HS-5 (cell line): ENCODE results near the gene PAK6.
A peak's percentile ranks its signal among the peaks of the same experiment; 100 is the strongest.

ENCODE experiments used
- DNase-seq: peaks from one replicate; pipeline ENCODE4 v3.0.0-alpha.2; 2012; ENCODE audit warnings: low read depth

The PAK6 gene

DNA sequence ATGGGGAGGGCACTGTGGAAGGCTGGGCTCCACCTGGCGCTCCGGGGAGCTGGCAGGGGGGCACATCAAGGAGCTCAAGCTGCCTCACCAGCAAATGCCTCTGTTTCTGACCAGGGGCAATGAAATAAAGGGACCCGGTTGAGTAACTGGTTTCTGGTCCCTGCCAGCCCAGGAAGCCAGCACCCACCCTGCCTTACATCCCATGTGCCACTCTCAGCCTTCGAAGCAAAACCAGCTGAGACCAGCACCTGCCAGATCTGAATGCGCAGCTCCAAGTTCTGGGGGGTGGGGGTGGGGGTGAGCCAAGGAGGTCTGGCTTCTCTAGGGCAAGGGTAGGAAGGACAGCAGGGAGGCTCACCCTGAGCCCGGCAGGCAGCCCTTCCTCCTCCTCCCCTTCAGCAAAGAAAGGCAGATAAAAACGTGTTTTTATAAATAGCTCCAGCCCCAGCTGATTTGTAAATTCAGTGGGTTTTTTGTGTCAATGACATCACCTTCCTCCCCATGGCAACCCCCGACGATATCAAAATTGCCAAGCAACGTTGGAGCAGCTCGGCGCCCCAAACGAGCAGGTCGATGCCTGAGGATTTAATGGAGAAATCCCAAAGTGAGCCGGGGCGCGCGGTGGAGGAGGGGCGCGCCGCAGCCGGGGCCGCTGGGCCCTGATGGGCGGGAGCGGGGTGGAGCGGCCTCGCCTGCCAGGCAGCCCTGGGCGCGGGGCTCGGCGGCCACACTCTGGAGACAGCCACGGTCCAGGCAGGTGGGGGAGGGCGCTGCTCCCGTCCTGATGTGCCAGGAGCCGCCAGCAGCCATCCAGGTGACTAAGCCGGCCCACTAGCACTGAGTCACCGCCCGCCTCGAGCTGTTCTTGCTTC lies at the start of gene PAK6:
TSS of gene PAK6 (plus strand) at position 532 of the 872 bp plus-strand sequence. CDS start 25,723 bp downstream, outside the sequence.
- DNase-seq, result peak; percentile 18

DNA sequence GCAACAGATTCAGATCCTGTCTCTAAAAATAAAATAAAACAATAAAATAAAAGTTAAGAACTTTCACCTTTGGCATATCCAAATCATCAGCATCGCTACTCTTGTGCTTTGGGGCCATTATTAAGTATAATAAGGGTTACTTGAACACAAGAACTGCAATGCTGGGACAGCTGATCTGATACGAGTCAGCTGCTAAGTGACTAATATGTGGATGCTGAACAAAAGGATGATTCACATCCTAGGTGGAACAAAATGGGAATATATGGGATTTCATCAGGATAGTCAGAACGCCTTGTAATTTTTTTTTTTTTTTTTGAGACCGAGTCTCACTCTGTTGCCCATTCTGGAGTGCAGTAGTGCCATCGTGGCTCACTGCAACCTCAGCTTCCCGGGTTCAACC lies 48.3 kb upstream of the PAK6 start:
- DNase-seq, result peak; percentile 72

DNA sequence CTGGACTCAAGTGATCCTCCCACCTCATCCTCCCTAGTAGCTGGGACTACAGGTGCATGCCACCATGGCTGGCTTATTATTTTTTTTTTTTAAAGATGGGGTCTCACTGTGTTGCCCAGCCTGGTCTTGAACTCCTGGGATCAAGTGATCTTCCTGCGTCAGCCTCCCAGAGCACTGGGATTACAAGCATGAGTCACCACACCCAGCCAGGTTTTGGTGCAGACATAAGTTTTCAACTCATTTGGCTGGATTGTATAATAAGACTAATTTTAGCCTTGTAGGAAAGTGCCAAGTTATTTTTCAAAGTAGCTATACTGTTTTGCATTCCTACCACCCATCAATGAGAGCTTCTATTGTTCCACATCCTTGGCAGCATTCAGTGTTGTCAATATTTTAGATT lies 45.9 kb upstream of the PAK6 start:
- no peak for DNase-seq

DNA sequence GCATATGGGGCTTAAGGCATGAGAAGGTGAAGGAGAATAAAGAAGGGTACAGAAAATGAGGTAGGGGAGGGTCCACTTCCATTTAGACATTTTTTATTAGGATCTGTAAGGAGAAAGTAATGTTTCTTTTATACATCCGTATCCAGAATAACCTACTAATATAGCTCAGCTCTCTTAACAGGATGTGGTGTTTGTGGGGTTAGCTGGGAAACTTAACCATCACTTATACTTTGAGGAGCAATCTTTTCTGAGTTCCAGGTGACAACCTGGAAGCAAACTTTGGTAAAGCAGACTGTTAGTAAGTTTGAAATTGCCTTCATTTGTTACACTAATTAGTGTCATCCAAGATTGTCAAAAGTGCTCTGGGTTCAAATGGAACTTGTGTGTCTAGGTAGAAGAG lies 41.4 kb upstream of the PAK6 start:
- DNase-seq, result no peak

DNA sequence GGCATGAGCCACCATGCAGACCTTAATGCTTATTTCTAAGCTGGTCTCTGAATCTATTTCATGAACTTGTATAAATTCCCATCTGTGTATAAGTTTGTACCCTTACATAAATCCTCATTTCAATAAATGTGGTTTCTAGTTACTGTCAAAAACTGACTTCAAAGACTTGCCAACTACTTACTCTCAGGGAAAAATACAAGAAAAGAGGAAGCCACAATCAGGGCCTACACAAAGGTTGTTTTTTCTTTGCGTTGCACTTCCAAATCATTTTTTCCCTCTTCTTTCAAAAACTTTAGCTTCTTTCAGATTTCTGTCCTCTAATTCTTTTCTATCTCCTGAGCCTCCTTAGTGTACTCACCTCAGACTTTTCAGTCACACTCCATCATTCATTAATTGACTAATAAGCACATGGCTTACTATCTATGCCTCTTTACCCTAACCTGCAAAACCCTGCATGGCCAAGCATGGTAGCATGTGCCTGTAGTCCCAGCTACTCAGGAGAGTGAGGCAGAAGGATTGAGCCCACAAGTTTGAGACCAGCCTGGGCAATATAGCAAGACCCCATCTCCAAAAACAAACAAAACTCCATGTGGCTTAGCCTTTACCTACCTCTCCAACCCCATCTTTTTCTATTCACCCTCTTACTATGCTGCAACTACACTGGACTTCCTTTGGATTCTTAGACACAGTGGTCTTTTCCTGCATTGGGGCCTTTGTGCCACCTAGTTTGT lies 40.3 kb upstream of the PAK6 start:
- no peak for DNase-seq

DNA sequence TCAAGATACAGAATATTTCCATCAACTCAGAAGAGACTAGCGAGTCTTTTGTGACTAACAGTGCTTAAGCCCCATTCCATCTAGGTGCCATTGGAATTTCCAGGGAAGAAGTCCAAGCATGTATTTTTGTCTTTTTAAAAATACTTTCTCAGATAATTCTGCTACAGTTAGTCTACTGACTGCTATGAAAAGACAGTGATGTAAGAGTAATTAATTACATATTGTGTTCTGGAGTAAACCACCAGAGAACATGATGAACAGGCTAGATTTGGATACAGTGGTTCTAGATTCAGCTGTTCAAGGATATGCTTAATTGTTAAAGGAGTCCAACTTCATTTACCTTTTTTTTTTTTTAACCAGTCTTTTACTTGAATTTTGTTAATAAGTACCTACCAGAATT lies 34.8 kb upstream of the PAK6 start:
- DNase-seq, result no peak

DNA sequence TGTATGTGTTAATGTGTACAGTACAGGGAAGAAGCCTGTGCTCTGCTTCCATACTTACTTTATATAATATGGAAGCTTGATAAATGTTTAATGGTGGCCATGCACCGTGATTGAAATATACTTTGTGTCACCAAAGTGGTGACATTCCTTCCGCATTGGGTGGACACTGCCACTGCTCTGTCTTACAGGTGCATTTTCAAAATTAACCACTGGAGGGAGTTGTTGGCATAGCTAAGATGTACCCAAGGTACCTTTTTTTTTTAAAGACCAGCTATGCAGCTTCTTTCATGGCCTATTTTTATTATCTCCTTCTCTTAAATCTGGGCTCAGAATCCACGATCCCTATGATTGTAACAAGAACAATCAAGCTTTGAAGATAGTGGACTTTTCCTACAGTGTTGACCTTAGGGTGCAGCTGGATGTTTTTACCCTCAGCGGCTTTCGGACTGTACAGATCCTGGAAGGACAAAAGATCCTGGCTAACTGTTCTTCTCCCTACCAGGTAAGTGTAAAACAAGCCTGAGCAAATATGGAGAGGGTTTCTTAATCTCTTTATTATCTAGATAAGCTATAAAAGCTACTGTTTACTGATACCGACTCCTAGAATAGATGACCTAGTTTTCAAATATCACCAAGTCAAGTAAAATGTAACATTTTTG lies 21.6 kb upstream of the PAK6 start:
- DNase-seq, result peak; percentile 20

DNA sequence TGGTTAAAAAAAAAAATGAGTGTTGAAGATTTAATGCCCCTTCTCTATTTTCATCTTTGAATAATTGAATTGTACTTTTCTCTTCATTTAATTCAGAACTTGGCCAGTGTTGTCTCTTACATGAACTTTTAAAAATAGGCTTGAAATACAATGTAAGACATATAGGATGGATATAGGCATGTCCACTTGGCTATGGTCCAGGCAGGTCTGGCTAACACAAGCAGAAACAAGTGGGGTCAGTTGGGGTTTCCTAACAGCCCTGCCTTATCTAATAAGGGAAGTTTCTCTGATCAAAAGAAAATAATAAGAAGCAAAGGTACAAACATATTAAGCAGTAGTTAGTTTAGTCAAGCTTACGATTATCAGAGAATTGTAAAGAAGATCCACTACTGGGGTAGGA lies 19.1 kb upstream of the PAK6 start:
- DNase-seq, result no peak

DNA sequence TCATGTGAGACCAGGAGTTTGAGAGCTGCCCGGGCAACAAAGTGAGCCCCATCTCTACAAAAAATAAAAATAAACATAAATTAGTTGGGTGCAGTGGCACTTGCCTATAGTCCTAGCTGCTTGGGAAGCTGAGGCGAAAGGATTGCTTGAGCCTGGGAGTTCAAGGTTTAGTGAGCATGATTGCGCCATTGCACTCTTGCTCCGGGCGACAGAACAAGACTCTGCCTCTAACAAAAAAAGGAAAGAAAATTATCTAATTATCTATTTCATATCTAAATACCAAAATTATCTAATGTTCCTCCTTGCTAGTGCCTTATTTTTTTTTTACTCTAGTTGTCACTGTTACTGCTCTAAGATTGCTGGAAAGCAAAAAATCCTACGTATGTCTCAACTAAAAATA lies 16.7 kb upstream of the PAK6 start:
- DNase-seq, result no peak

DNA sequence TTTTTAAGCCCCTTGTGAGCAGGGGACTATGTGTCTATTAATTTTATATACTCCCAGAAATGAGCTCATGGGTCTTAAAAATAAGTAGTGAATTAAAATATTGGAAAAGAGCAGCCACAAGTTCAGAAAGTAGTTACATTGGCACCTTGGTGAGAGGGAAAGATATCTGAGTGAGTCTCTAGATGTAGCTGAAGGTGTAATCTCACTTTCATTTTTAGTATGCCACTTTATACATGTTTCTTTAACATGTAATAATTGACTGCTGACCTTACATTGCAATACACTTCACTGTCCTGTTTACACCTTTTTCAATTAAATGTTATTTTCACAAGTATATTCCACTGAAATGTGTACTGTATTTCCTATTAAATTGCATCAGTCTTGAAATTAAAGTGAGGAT lies 12.1 kb upstream of the PAK6 start:
- DNase-seq, result no peak

DNA sequence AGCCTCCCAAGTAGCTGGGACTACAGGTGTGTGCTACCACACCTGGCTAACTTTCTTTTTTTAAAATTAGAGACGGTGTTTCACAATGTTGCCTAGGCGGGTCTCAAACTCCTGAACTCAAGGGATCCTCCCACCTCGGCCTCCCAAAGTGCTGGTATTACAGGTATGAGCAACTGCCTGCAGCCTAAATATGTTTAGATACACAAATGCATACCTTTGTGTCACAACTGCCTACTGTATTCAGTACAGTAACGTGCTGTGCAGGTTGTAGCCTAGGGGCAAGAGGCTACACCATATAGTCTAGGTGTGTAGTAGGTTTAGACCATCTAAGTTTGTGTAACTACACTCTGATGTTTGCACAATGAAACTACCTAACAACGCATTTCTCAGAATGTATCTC lies 9.5 kb upstream of the PAK6 start:
- no peak for DNase-seq

DNA sequence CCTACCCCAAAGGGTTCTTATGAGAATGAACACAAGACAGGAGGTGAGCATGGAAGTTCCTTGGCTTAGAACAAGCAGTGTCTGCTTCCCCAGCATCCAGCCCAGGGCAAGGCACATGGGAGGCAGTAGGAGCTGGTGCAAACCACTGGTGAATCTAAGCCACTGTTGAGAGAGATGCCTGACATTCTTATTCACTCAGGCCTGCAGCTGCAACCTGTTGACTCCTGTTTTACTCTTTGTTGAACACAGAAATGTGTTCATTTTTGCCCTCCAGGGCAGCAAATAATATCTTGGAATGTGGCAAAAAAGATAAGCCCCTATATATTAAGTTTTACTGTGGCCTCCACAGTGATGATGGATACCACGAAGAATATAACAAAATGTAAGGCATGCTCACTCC lies 8.9 kb upstream of the PAK6 start:
- no peak for DNase-seq

DNA sequence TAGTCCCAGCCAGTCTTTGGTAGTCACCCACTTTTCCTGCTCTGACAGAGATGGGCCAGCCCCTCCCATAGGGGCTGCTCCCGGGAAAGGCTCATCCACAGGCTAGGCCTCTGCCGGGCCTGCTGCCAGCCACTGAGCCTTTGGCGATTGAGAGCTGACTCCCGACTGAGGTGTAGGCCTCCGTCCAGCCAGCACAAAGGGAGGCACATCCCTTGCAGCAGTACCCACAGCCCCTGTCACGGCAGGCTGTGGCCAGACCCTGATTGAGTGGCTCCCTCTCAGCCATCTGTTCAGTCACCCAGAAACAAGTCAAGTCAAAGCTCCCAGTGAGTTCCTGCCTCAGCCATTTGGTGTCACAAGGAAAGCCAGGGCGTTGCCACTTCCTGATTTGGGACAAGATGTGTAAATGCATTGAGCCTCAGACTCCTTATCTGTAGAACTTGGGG lies 6.2 kb upstream of the PAK6 start:
- no peak for DNase-seq

DNA sequence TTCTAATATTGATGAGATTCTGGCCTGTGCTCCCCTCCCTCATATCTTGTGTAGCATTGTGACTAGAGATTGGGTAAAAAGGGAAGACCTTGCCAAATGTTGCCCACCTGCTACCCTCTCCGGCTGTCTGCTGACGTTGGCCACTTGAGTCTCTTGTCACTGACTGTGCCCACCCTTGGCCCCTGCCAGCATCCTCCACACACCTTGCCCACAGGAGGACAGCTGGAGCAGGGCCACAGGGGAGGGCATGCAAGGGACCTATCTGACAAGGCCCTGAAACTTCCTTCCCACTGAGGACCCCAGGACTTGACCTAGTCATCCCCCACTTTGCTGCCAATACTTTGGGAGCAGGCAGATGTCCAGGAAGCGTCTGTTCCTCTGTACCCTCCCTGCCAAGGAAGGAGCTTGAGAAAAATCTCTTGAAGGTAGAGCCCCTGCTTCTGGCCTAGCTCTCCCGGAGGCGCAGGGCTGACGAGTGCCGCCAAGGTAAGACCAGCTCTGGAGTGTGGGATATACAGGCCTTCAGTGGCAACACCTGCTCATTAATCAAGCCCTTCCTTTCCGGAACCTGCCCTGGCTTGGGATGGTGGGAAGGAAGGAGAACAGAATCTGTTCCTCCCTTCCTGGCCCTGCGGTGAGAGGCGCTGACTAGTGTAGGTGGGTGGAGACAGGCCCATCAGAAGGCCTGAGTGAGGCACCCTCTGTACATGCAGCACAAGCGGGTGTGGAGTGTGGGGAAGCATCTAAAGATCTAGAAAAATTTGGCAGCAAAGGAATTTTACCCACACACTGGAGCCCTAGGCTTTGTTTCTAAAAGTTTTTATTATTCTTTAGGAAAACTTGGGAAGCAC lies 4.9 kb upstream of the PAK6 start:
- no peak for DNase-seq

DNA sequence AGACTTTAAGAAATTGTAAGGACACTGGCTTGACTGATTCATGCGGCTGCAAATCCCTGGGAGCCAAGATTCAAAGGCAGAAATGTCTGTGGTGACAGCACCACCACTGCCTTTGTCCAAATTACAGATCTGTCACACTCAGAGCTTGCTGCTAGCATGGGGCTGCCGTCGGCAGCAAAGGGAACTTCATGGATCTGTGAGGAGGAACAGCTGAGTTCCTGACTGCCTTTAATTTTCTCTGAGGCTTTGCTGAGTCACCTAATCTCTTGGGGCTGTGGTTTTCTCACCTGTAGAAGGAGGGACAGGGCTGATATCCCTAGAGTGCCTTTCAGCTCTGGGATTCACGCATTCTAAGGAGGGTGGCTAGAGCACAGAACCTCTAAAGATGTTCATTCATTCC lies 4.1 kb upstream of the PAK6 start:
- no peak for DNase-seq

DNA sequence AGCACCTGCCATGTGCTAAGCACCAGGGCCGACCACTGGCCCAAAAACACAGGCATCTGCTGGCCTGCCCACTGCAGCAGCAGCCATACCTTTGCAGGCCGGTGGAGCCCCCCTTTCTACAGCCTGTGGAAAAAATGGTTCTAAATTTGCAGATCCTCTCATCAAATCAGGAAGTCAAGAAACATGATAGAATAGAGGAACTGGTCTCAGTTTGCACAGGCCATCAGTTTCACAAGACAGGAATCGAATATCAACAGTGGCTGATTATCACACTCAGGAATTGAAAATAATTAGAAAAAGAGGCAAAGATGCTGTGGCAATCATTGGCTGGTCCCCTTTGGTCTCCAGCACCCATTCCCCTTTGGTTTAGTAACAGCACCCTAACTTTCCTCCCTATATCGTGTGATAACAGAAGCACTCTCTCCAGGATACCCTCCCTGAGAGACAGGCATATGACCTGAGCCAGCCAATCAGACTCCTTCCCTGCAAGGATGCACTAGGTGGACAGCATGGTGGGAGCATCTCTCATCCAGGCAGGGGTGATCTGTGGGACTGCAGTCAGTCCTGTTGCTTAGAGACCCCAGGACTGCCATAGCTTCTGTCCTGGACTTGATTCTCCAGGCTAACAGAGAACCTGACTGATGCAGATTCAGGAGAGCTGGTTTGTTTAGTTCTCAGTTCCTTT lies 3.5 kb upstream of the PAK6 start:
- no peak for DNase-seq

DNA sequence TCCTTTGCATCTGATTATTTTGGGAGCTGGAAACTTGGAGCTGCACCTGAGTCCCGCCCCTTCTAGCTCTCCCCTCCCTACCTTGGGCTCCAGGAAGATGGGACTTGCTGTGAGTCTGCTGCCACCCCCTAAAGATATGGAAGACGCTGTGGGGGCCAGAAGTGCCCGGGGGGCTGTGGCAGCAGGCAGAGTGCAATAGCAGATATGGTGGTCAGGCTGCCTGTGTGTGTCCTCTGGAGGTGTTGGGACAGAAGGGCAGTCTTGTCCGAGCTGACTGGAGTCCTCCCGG lies 485 bp downstream of the PAK6 start:
- no peak for DNase-seq

DNA sequence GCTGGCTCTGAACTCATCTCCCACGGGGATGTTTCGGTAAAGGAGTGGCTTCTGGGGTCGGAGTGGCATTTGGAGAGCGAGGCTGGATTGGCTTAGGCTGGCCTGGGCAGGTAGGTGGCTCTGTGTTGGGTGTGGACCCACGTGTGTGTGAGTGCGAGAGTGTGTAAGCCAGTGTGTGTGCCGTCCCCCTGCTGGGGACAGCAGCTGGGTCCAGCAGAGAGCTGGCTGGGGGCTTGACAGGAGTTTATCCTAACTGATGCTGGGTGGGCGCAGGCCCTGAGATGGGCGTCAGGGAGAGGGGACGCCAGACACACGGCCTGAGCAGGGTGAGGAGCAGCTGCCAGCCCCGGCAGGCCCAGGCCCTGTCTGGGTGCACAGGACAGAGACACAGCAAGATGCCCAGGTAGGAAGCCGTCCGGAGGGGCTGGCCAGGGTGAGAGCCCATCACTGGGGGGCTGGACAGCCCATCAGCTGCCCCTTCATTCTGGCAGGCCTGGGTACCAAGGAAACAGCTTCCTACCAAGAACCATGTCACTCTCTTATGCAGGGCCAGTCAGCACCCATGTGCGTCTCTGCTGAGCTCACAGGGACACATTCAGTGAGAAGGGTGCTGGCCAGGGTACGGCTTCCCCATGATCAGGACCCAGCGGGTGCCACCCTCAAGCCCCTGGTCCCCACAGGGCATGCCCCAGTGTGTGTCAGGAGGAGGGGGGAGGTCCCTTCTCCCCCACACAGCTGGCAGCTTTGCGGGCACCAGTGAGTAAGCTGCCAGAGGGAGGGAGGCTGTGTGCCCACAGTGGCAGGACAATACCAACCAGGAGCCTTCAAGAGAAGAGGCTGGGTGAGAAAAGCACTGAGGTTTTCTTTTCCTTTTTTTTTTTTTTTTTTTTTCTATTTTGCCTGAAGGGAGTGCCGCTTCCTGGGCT lies 1.1 kb downstream of the PAK6 start:
- DNase-seq, result no peak

DNA sequence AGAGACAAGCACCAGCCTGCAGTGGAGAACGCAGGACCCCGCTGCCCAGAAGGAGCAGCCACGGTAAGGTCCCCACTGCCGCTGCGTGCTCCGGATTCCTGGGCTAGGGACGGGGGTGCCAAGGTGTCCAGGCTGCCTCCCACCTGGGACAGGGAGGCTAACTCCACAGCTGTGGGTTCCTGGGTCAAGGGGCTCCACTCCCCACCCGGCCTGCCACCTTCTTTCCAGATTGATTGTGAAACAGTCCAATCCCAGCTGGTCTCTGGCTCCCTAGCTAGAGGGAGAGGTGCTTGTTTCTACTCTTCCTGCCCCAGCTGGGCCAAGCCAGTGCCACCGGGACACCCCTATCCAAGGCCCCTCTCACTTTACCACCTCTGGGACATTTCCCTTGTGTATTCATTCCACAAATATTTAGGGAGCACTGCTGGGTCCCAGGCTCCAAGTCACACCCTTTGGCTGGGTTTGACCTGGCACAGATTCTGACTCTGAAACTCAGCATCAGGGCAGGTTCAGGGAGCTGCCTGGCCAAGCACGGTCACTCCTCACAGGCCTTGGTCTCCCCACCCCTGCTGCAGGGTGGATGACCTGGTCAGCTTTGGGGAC lies 1.9 kb downstream of the PAK6 start:
- no peak for DNase-seq
